Measurements from ENCODE around the gene UCK2. TPM values are rescaled to one million over a fixed set of nuclear protein-coding genes. Genes with fewer than 3 reads are reported as not detected.

UCK2 gene
- total RNA-seq, 2 donors from 2014 or later: 39.6 to 69.0 TPM

DNA sequence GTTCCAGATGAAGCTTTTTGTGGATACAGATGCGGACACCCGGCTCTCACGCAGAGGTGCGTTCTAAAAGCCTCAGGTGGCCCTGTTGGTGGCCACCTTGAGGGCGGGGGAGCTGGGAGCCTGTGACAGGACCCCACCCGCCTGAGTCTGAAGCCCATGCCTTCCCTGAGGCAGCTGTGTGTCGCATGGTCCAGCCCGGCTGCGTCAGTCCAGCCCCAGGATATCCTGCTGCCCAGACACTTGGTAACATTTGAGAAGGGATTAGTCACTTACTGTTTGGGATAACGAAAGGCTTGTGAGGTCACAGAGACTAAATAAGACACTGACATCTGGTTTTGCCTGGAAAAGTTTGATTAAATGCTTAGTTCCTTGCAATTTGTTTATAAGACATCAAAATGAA is 68.9 kb downstream of the UCK2 start:
- intact Hi-C loops (cut with DNase I): no loop called here
- no peaks in the 10 kb centered on the region for H3K4me1 ChIP-seq
- H3K9ac ChIP-seq (ENCODE audit: low read depth in 2 of 2, low read length in 2 of 2): no peak overlapping the region
- no peak for DNase-seq
- H3K27ac ChIP-seq: peak overlapping the region; percentile 24
- no peaks in the 10 kb centered on the region for H3K27me3 ChIP-seq
- H3K4me3 ChIP-seq: no peak overlapping the region
- no peaks in the 10 kb centered on the region for H3K36me3 ChIP-seq
- TF ChIP-seq, protein P1, sequence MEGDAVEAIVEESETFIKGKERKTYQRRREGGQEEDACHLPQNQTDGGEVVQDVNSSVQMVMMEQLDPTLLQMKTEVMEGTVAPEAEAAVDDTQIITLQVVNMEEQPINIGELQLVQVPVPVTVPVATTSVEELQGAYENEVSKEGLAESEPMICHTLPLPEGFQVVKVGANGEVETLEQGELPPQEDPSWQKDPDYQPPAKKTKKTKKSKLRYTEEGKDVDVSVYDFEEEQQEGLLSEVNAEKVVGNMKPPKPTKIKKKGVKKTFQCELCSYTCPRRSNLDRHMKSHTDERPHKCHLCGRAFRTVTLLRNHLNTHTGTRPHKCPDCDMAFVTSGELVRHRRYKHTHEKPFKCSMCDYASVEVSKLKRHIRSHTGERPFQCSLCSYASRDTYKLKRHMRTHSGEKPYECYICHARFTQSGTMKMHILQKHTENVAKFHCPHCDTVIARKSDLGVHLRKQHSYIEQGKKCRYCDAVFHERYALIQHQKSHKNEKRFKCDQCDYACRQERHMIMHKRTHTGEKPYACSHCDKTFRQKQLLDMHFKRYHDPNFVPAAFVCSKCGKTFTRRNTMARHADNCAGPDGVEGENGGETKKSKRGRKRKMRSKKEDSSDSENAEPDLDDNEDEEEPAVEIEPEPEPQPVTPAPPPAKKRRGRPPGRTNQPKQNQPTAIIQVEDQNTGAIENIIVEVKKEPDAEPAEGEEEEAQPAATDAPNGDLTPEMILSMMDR (IDR thresholded peaks at IDR 0.05): no peak
- no peaks in the 10 kb centered on the region for H3K9me3 ChIP-seq

DNA sequence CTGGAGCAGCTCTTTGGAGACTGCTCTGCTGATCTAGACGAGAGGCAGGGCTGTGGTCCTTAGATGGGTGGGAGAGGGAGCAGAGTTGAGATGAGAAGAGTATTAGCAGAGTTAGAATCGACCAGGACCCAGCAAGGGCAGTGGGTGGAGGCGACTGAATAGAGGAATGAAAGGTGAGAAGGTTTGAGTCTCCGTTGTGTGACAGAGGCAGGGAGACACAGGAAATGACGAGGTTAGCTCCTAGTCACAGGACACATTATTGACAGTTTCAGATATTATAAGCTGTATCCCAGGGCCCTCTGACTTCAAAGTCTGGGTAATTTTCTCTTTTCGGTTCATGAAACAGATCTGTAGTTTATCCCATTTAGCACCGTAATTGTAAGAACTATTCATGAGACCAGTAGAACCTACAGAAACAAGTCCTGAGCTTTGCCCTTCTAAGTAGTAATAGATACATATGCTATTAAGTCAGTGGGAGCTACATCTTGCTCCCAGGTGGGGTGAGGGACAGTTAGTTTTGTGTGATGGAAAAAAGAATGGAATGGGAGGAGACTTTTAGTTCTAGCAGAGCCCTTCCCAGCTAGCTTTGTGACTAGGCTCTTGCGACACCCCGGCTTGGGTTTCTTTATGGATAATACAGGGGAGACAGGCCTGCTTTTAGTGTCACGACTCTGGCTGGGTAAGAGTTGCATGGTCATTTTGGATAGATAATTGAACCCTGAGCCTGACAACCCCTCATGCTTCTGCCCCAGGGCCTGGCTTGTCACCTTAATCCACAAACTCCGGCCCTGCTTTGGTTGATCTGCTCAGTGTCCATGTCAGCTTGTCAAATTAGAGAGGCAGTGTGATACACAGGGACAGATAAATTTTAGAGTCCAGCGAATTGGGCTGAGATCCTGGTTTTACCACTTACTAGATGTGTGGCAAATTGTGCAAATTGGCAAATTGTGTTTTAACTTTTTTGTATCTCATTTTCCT is 70.2 kb downstream of the UCK2 start:
- intact Hi-C loops (cut with DNase I): no loop called here
- Histone ChIP-seq H3K9me3 (no peaks in the 10 kb centered on the region), H3K9ac (ENCODE audit: low read depth in 2 of 2, low read length in 2 of 2) (no peak overlapping the region), H3K27ac (no peak overlapping the region), H3K4me1 (no peaks in the 10 kb centered on the region), H3K4me3 (no peak overlapping the region), H3K36me3 (no peaks in the 10 kb centered on the region), H3K27me3 (no peaks in the 10 kb centered on the region)
- no peak for DNase-seq
- TF ChIP-seq, protein P1 (IDR thresholded peaks at IDR 0.05): no peak

- Histone ChIP-seq H3K9me3 (no peaks in the 10 kb centered on the region), H3K27ac (peak overlapping the region; percentile 35), H3K9ac (ENCODE audit: low read depth in 2 of 2, low read length in 2 of 2) (no peak overlapping the region), H3K27me3 (no peaks in the 10 kb centered on the region), H3K4me1 (no peaks in the 10 kb centered on the region), H3K4me3 (no peak overlapping the region), H3K36me3 (no peaks in the 10 kb centered on the region)
- TF ChIP-seq, protein P1 (IDR thresholded peaks at IDR 0.05): no peak
- intact Hi-C loops (cut with DNase I): no loop called here
- no peak for DNase-seq
Measured at GRCh38 chr1:165898837-165899236, 71.4 kb downstream of the UCK2 start.

- Histone ChIP-seq H3K27me3 (no peaks in the 10 kb centered on the region), H3K9me3 (no peaks in the 10 kb centered on the region), H3K36me3 (no peaks in the 10 kb centered on the region), H3K4me3 (no peak overlapping the region), H3K4me1 (no peaks in the 10 kb centered on the region), H3K9ac (ENCODE audit: low read depth in 2 of 2, low read length in 2 of 2) (no peak overlapping the region), H3K27ac (no peak overlapping the region)
- DNase-seq: no peak
- TF ChIP-seq, protein P1 (IDR thresholded peaks at IDR 0.05): no peak
- intact Hi-C loops (cut with DNase I): no loop called here
Measured at GRCh38 chr1:165899461-165899941, 72.1 kb downstream of the UCK2 start.

DNA sequence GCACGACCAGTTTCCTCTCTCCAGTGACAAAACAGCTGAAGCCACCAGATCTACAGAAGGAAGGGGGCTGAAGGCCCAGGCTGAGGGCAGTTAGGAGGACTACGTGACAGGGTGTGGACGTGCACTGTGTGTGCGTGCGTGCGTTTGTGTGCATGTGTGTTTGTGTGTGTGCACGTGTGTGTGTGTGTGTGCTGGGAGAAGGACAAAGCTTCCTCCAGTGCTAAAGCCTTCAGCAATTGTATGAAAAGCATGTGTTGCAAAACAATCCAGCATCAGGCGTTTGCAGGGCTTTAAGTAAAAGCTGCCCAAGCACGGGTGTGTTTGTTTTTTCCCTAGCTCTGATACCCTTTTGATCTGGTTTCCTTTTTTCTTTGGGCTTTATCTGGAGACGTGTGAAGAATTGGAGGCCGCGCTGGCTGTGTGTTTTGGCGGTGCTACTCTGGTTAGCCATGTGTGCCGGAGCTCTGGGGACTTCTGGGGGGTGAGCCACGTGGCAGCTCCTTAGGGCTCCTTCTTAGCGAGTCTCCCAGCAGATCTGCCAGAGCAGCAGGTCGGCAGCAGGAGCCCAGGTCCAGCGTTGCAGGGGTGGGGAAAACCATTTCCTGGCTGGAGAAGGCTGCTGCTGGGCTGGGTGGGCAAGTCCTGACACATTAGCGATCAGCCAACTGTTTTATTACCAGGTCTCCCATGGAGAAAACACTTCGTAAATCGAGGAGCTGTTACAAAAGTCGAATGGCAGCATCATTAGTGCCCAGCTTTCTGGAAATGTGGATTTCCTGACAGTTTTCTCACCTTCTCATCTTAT is 73.4 kb downstream of the UCK2 start:
- no peak for DNase-seq
- intact Hi-C loops (cut with DNase I): no loop called here
- TF ChIP-seq, protein P1 (IDR thresholded peaks at IDR 0.05): no peak
- H3K27me3 ChIP-seq: no peaks in the 10 kb centered on the region
- H3K9ac ChIP-seq (ENCODE audit: low read depth in 2 of 2, low read length in 2 of 2): no peak overlapping the region
- no peaks in the 10 kb centered on the region for H3K36me3 ChIP-seq
- H3K9me3 ChIP-seq: no peaks in the 10 kb centered on the region
- H3K27ac ChIP-seq: no peak overlapping the region
- H3K4me3 ChIP-seq: no peak overlapping the region
- no peaks in the 10 kb centered on the region for H3K4me1 ChIP-seq
